ENCODE data around the gene UBE2E2. TPM values are rescaled to one million over a fixed set of nuclear protein-coding genes. Genes with fewer than 3 reads are reported as not detected.

Gene UBE2E2
- total and polyA plus RNA-seq, 3 experiments from 2014 or later, result 0.86 to 8.0 (median 0.92) TPM

- no peaks in the 10 kb centered on the region for H3K36me3 ChIP-seq (ENCODE audit: insufficient read depth, low read length)
- Mint-ChIP-seq H3K9me3 (peaks cover 0 to 2% (median 0%) of the 10 kb centered on the region in 5 donors), H3K4me1 (peaks cover 0 to 3% (median 0%) of the 10 kb centered on the region in 3 donors), H3K36me3 (no peaks in the 10 kb centered on the region), H3K27ac (no peak overlapping the region), H3K4me3 (no peak overlapping the region), H3K27me3 (peaks cover 0 to 5% of the 10 kb centered on the region in 2 donors)
- H3K27ac ChIP-seq (ENCODE audit: low read depth, low read length), result no peak overlapping the region
- H3K4me1 ChIP-seq (ENCODE audit: insufficient read depth, low read length), result no peaks in the 10 kb centered on the region
- H3K4me3 ChIP-seq (ENCODE audit: low read length), result no peak overlapping the region
- no peak for DNase-seq
- no peaks in the 10 kb centered on the region for H3K9me3 ChIP-seq (ENCODE audit: low read length)
- POLR2A ChIA-PET, result no interaction called here
- H3K27me3 ChIP-seq (ENCODE audit: insufficient read depth, low read length, poor library complexity, severe bottlenecking), result no peaks in the 10 kb centered on the region
- CTCF ChIA-PET, result no interaction called here
These were observed 196.1 kb downstream of the UBE2E2 start for GRCh38 chr3:23399221-23399620.

GRCh38 chr3:23402728-23403492, 199.8 kb downstream of the UBE2E2 start:
- Mint-ChIP-seq H3K4me3 (no peak overlapping the region), H3K4me1 (peaks cover 0 to 3% (median 0%) of the 10 kb centered on the region in 3 donors), H3K36me3 (no peaks in the 10 kb centered on the region), H3K9me3 (peaks cover 0 to 2% (median 0%) of the 10 kb centered on the region in 5 donors), H3K27me3 (peaks cover 0 to 5% of the 10 kb centered on the region in 2 donors), H3K27ac (no peak overlapping the region)
- Histone ChIP-seq H3K4me1 (ENCODE audit: insufficient read depth, low read length) (no peaks in the 10 kb centered on the region), H3K27ac (ENCODE audit: low read depth, low read length) (no peak overlapping the region), H3K27me3 (ENCODE audit: insufficient read depth, low read length, poor library complexity, severe bottlenecking) (no peaks in the 10 kb centered on the region), H3K4me3 (ENCODE audit: low read length) (no peak overlapping the region), H3K9me3 (ENCODE audit: low read length) (no peaks in the 10 kb centered on the region), H3K36me3 (ENCODE audit: insufficient read depth, low read length) (no peaks in the 10 kb centered on the region)
- POLR2A ChIA-PET, result no interaction called here
- DNase-seq, result peak in 1 of 5 donors; percentile 8
- CTCF ChIA-PET, result no interaction called here

- no peak overlapping the region for H3K27ac ChIP-seq (ENCODE audit: low read depth, low read length)
- POLR2A ChIA-PET, result no interaction called here
These were observed 201.1 kb downstream of the UBE2E2 start for GRCh38 chr3:23404246-23404645.

GRCh38 chr3:23405081-23405480, 202.0 kb downstream of the UBE2E2 start:
- no peaks in the 10 kb centered on the region for H3K27me3 ChIP-seq (ENCODE audit: insufficient read depth, low read length, poor library complexity, severe bottlenecking)
- Mint-ChIP-seq H3K27me3 (peaks cover 0 to 5% of the 10 kb centered on the region in 2 donors), H3K4me3 (no peak overlapping the region), H3K9me3 (peaks cover 0 to 2% (median 0%) of the 10 kb centered on the region in 5 donors), H3K27ac (no peak overlapping the region), H3K4me1 (peaks cover 0 to 3% (median 0%) of the 10 kb centered on the region in 3 donors), H3K36me3 (no peaks in the 10 kb centered on the region)
- no peak overlapping the region for H3K4me3 ChIP-seq (ENCODE audit: low read length)
- no peak overlapping the region for H3K27ac ChIP-seq (ENCODE audit: low read depth, low read length)
- no peak for DNase-seq
- H3K4me1 ChIP-seq (ENCODE audit: insufficient read depth, low read length), result no peaks in the 10 kb centered on the region
- POLR2A ChIA-PET, result no interaction called here
- H3K9me3 ChIP-seq (ENCODE audit: low read length), result no peaks in the 10 kb centered on the region
- H3K36me3 ChIP-seq (ENCODE audit: insufficient read depth, low read length), result no peaks in the 10 kb centered on the region
- CTCF ChIA-PET, result no interaction called here

More at GRCh38 chr3:23404246-23404645, 201.1 kb downstream of the UBE2E2 start:
- Mint-ChIP-seq H3K4me1 (peaks cover 0 to 3% (median 0%) of the 10 kb centered on the region in 3 donors), H3K4me3 (no peak overlapping the region), H3K27ac (no peak overlapping the region), H3K36me3 (no peaks in the 10 kb centered on the region), H3K27me3 (peaks cover 0 to 5% of the 10 kb centered on the region in 2 donors), H3K9me3 (peaks cover 0 to 2% (median 0%) of the 10 kb centered on the region in 5 donors)
- Histone ChIP-seq H3K4me1 (ENCODE audit: insufficient read depth, low read length) (no peaks in the 10 kb centered on the region), H3K9me3 (ENCODE audit: low read length) (no peaks in the 10 kb centered on the region), H3K4me3 (ENCODE audit: low read length) (no peak overlapping the region), H3K36me3 (ENCODE audit: insufficient read depth, low read length) (no peaks in the 10 kb centered on the region), H3K27me3 (ENCODE audit: insufficient read depth, low read length, poor library complexity, severe bottlenecking) (no peaks in the 10 kb centered on the region)
- CTCF ChIA-PET, result no interaction called here
- DNase-seq, result no peak

- no peak overlapping the region for H3K27ac Mint-ChIP-seq
- H3K36me3 ChIP-seq (ENCODE audit: insufficient read depth, low read length), result no peaks in the 10 kb centered on the region
- H3K4me1 ChIP-seq (ENCODE audit: insufficient read depth, low read length), result no peaks in the 10 kb centered on the region
- no peaks in the 10 kb centered on the region for H3K9me3 ChIP-seq (ENCODE audit: low read length)
- H3K9me3 Mint-ChIP-seq, result peaks cover 0 to 2% (median 0%) of the 10 kb centered on the region in 5 donors
- ChIA-PET CTCF (no interaction called here), POLR2A (no interaction called here)
- H3K4me3 Mint-ChIP-seq, result no peak overlapping the region
- DNase-seq, result no peak
- H3K27ac ChIP-seq (ENCODE audit: low read depth, low read length), result no peak overlapping the region
- no peaks in the 10 kb centered on the region for H3K36me3 Mint-ChIP-seq
- no peak overlapping the region for H3K4me3 ChIP-seq (ENCODE audit: low read length)
- H3K27me3 Mint-ChIP-seq, result no peaks in the 10 kb centered on the region
- H3K27me3 ChIP-seq (ENCODE audit: insufficient read depth, low read length, poor library complexity, severe bottlenecking), result no peaks in the 10 kb centered on the region
- peaks cover 0 to 3% (median 0%) of the 10 kb centered on the region in 3 donors for H3K4me1 Mint-ChIP-seq
These were observed 203.5 kb downstream of the UBE2E2 start for GRCh38 chr3:23406601-23407000.

- ChIA-PET CTCF (no interaction called here), POLR2A (no interaction called here)
- Histone ChIP-seq H3K4me3 (ENCODE audit: low read length) (no peak overlapping the region), H3K4me1 (ENCODE audit: insufficient read depth, low read length) (no peaks in the 10 kb centered on the region), H3K27me3 (ENCODE audit: insufficient read depth, low read length, poor library complexity, severe bottlenecking) (no peaks in the 10 kb centered on the region), H3K9me3 (ENCODE audit: low read length) (no peaks in the 10 kb centered on the region), H3K27ac (ENCODE audit: low read depth, low read length) (no peak overlapping the region), H3K36me3 (ENCODE audit: insufficient read depth, low read length) (no peaks in the 10 kb centered on the region)
- no peak overlapping the region for H3K4me3 Mint-ChIP-seq
- H3K36me3 Mint-ChIP-seq, result no peaks in the 10 kb centered on the region
- no peak overlapping the region for H3K27ac Mint-ChIP-seq
- no peaks in the 10 kb centered on the region for H3K27me3 Mint-ChIP-seq
- DNase-seq, result no peak
- no peaks in the 10 kb centered on the region for H3K4me1 Mint-ChIP-seq
- peaks cover 0 to 7% (median 6%) of the 10 kb centered on the region in 5 donors for H3K9me3 Mint-ChIP-seq
These were observed 214.9 kb downstream of the UBE2E2 start for GRCh38 chr3:23418026-23418425.

- Mint-ChIP-seq H3K4me3 (no peak overlapping the region), H3K9me3 (peaks cover 0 to 5% (median 0%) of the 10 kb centered on the region in 5 donors), H3K36me3 (no peaks in the 10 kb centered on the region), H3K4me1 (no peaks in the 10 kb centered on the region), H3K27ac (no peak overlapping the region), H3K27me3 (peaks cover 0 to 3% of the 10 kb centered on the region in 2 donors)
- Histone ChIP-seq H3K36me3 (ENCODE audit: insufficient read depth, low read length) (no peaks in the 10 kb centered on the region), H3K4me3 (ENCODE audit: low read length) (no peak overlapping the region), H3K9me3 (ENCODE audit: low read length) (no peaks in the 10 kb centered on the region), H3K4me1 (ENCODE audit: insufficient read depth, low read length) (no peaks in the 10 kb centered on the region), H3K27ac (ENCODE audit: low read depth, low read length) (no peak overlapping the region), H3K27me3 (ENCODE audit: insufficient read depth, low read length, poor library complexity, severe bottlenecking) (no peaks in the 10 kb centered on the region)
- POLR2A ChIA-PET, result no interaction called here
- no peak for DNase-seq
- CTCF ChIA-PET, result no interaction called here
These were observed 218.8 kb downstream of the UBE2E2 start for GRCh38 chr3:23421811-23422516.

- Histone ChIP-seq H3K4me3 (ENCODE audit: low read length) (no peak overlapping the region), H3K27ac (ENCODE audit: low read depth, low read length) (no peak overlapping the region), H3K4me1 (ENCODE audit: insufficient read depth, low read length) (no peaks in the 10 kb centered on the region), H3K36me3 (ENCODE audit: insufficient read depth, low read length) (no peaks in the 10 kb centered on the region), H3K9me3 (ENCODE audit: low read length) (no peaks in the 10 kb centered on the region), H3K27me3 (ENCODE audit: insufficient read depth, low read length, poor library complexity, severe bottlenecking) (no peaks in the 10 kb centered on the region)
- CTCF ChIA-PET, result no interaction called here
- H3K9me3 Mint-ChIP-seq, result peaks cover 0 to 5% (median 0%) of the 10 kb centered on the region in 5 donors
- H3K4me1 Mint-ChIP-seq, result no peaks in the 10 kb centered on the region
- H3K27ac Mint-ChIP-seq, result no peak overlapping the region
- H3K36me3 Mint-ChIP-seq, result no peaks in the 10 kb centered on the region
- peaks cover 0 to 3% of the 10 kb centered on the region in 2 donors for H3K27me3 Mint-ChIP-seq
- H3K4me3 Mint-ChIP-seq, result no peak overlapping the region
- no peak for DNase-seq
- POLR2A ChIA-PET, result no interaction called here
These were observed 219.4 kb downstream of the UBE2E2 start for GRCh38 chr3:23422517-23422851.
